GM12878 (cell line): Measurements from ENCODE around the gene THSD4. TPM values are rescaled to one million over a fixed set of nuclear protein-coding genes. Genes with fewer than 3 reads are reported as not detected.

Experiments
- ATAC-seq: fragments of 200-7000 bp; cut with Tn5 transposase; 3 replicates; pipeline ENCODE4 v1.9.1; 2020; ENCODE audit warnings: mild to moderate bottlenecking, moderate library complexity
- BruUV-seq: library from RNA; stranded (reverse); fragments of 400-500 nt; replicated peaks from 2 replicates; lab custom pipeline; 2021; lab: Mats Ljungman, UMichigan
- CTCF ChIA-PET: fragments of 300-600 bp; sonication (Branson Sonifier 250); formaldehyde crosslinking; extraction: SDS; loops from one replicate; lab custom pipeline; 2021; ENCODE audit warnings: inconsistent platforms; lab: Yijun Ruan, JAX
- POLR2A ChIA-PET: fragments of 350-600 bp; formaldehyde crosslinking; extraction: SDS; loops from one replicate; lab custom pipeline; 2021; ENCODE audit warnings: inconsistent platforms; lab: Charles Lee
- RAD21 ChIA-PET: fragments of 300-600 bp; sonication (Branson Sonifier 250); formaldehyde crosslinking; loops from one replicate; lab custom pipeline; 2023; ENCODE audit warnings: antibody characterized with exemption; ENCODE audit not compliant: unreplicated experiment; lab: Charles Lee
- SMC1A ChIA-PET: fragments of 300-600 bp; sonication (Branson Sonifier 250); formaldehyde crosslinking; loops from one replicate; lab custom pipeline; 2023; ENCODE audit not compliant: unreplicated experiment, uncharacterized antibody; lab: Charles Lee
- DNase-seq: peaks from one replicate; pipeline ENCODE4 v3.0.0-alpha.2; 2011; ENCODE audit warnings: low read depth, low spot score
- FAIRE-seq: peaks from 3 replicates; lab custom pipeline; 2011; peaks lifted over from hg19 to GRCh38; lab: Jason Lieb, UNC
- H2AFZ ChIP-seq: 2 replicates; pipeline ENCODE4 v1.6.0; 2011; ENCODE audit warnings: low read depth, low read length, control low read depth; ENCODE audit not compliant: control insufficient read depth
- H3K27ac ChIP-seq: 2 replicates; pipeline ENCODE4 v1.5.1; 2011; ENCODE audit warnings: control low read depth; ENCODE audit not compliant: control insufficient read depth, insufficient read depth
- H3K27me3 ChIP-seq, 2 experiments: replicated peaks in 1 of 2; 2 replicates each; pipeline versions ENCODE4 v1.6.0 to v1.6.1; 2011; ENCODE audit warnings: low read length in 1 of 2; ENCODE audit not compliant: control insufficient read depth in 2 of 2, insufficient read depth in 2 of 2
- H3K36me3 ChIP-seq, 2 experiments: 2 replicates each; pipeline ENCODE4 v1.5.1; 2011; ENCODE audit warnings: low read length in 1 of 2; ENCODE audit not compliant: control insufficient read depth in 2 of 2, insufficient read depth in 2 of 2
- H3K4me1 ChIP-seq: 2 replicates; pipeline ENCODE4 v1.6.1; 2011; ENCODE audit warnings: mild to moderate bottlenecking, low read length, moderate library complexity, mixed read lengths; ENCODE audit not compliant: control insufficient read depth, insufficient read depth
- H3K4me2 ChIP-seq: 2 replicates; pipeline ENCODE4 v1.6.0; 2011; ENCODE audit warnings: control low read depth; ENCODE audit not compliant: control insufficient read depth, insufficient read depth
- H3K4me3 ChIP-seq: fragments of 200-600 bp; sonication (generic); 2 replicates; pipeline ENCODE4 v1.5.1; 2016
- H3K79me2 ChIP-seq: 2 replicates; pipeline ENCODE4 v1.6.0; 2011; ENCODE audit warnings: low read length; ENCODE audit not compliant: control insufficient read depth, insufficient read depth
- H3K9ac ChIP-seq: 2 replicates; pipeline ENCODE4 v1.8.0; 2011; ENCODE audit warnings: low read length, control low read depth, mixed read lengths; ENCODE audit not compliant: control insufficient read depth, insufficient read depth
- H3K9me3 ChIP-seq: replicated peaks from 3 replicates; pipeline ENCODE4 v1.5.1; 2011; ENCODE audit warnings: mild to moderate bottlenecking, low read length; ENCODE audit not compliant: control insufficient read depth, insufficient read depth
- H4K20me1 ChIP-seq: 2 replicates; pipeline ENCODE4 v1.6.0; 2011; ENCODE audit not compliant: control insufficient read depth, insufficient read depth
- EED ChIP-seq: sonication (generic); IDR thresholded peaks from 2 replicates; pipeline ENCODE4 v1.6.1; 2016; ENCODE audit warnings: antibody characterized with exemption, low read depth
- EP300 ChIP-seq, 2 experiments: fragments of 150-350 bp in 1 of 2; IDR thresholded peaks; 2 replicates each; pipeline ENCODE4 v1.6.1; 2011 to 2012; ENCODE audit warnings: low read depth in 2 of 2, low read length in 2 of 2, borderline replicate concordance in 1 of 2, improper control_type of control experiment in 1 of 2, inconsistent platforms in 1 of 2; ENCODE audit not compliant: control insufficient read depth in 1 of 2
- FOXK2 ChIP-seq: fragments of 450-650 bp; IDR thresholded peaks from 2 replicates; pipeline ENCODE4 v1.6.1; 2017; ENCODE audit warnings: mild to moderate bottlenecking, moderate library complexity
- JUNB ChIP-seq: IDR thresholded peaks from 2 replicates; pipeline ENCODE4 v1.6.1; 2016; ENCODE audit warnings: antibody characterized with exemption, mild to moderate bottlenecking
- MEF2B ChIP-seq: fragments of 450-650 bp; IDR thresholded peaks from 2 replicates; pipeline ENCODE4 v1.6.1; 2018; ENCODE audit warnings: mild to moderate bottlenecking, moderate library complexity; ENCODE audit not compliant: partially characterized antibody, poor library complexity, severe bottlenecking
- MYC ChIP-seq: IDR thresholded peaks from 2 replicates; pipeline ENCODE4 v1.6.1; 2011; ENCODE audit warnings: mild to moderate bottlenecking, low read length, moderate library complexity, inconsistent platforms; ENCODE audit not compliant: insufficient read depth, insufficient replicate concordance, insufficient read length, severe bottlenecking
- NBN ChIP-seq: fragments of 450-650 bp; IDR thresholded peaks from 2 replicates; pipeline ENCODE4 v1.6.1; 2016
- PAX8 ChIP-seq: fragments of 450-650 bp; IDR thresholded peaks from 2 replicates; pipeline ENCODE4 v1.6.1; 2017; ENCODE audit warnings: mild to moderate bottlenecking, moderate library complexity
- RUNX3 ChIP-seq: IDR thresholded peaks from 2 replicates; pipeline ENCODE4 v1.6.1; 2012; ENCODE audit warnings: low read length, inconsistent platforms
- SMAD1 ChIP-seq: fragments of 450-650 bp; IDR thresholded peaks from 2 replicates; pipeline ENCODE4 v1.6.1; 2018; ENCODE audit warnings: mild to moderate bottlenecking, low read depth; ENCODE audit not compliant: partially characterized antibody
- YY1 ChIP-seq: IDR thresholded peaks from 2 replicates; pipeline ENCODE4 v1.6.1; 2011; ENCODE audit warnings: low read depth, mild to moderate bottlenecking, low read length
- ZSCAN29 ChIP-seq: fragments of 450-650 bp; IDR thresholded peaks from 2 replicates; pipeline ENCODE4 v1.6.1; 2017; ENCODE audit warnings: mild to moderate bottlenecking, moderate library complexity
- ZZZ3 ChIP-seq: IDR thresholded peaks from 2 replicates; pipeline ENCODE4 v1.6.1; 2011; ENCODE audit warnings: low read depth; ENCODE audit not compliant: control insufficient read depth, insufficient read length
- WGBS: methylation state at CpG from one replicate; pipeline ENCODE4 v1.1.6; 2016; ENCODE audit warnings: low lambda C conversion rate; ENCODE audit not compliant: insufficient replicate concordance, insufficient coverage; ENCODE audit errors: missing lambda C conversion rate; 5-methylcytosine and 5-hydroxymethylcytosine counted together
- in situ Hi-C: fragments of 300-500 bp; cut with MboI; formaldehyde crosslinking; loops from 9 replicates; pipeline ENCODE4 v1.14.3; 2018; ENCODE audit warnings: mixed read lengths
- intact Hi-C: fragments of 100-400 bp; cut with micrococcal nuclease; formaldehyde crosslinking; loops from one replicate; pipeline ENCODE4 v1.14.2; 2022; ENCODE audit not compliant: unreplicated experiment
- polyA plus RNA-seq, 11 experiments: library from polyadenylated mRNA; depleted of rRNA in 4 of 11; unstranded in 6 of 11; stranded (reverse) in 5 of 11; fragments of >200 nt; fragmentation: Nextera tagmentation in 4 of 11; fragmentation: Illumina TruSeq in 1 of 11; extraction: Ambion mirVana in 4 of 11; extraction: Trizol in 1 of 11; gene quantifications; 1 replicate in 1 of 11; 2 replicates in 10 of 11; pipeline versions ENCODE4 v1.2.1 to v1.2.3, GENCODE V29; 2011 to 2016; ENCODE audit warnings: inconsistent platforms in 2 of 11, missing spikeins in 2 of 11, low read depth in 1 of 11
- total RNA-seq, 4 experiments: library from RNA; depleted of rRNA in 3 of 4; stranded (reverse); fragments of >200 nt in 3 of 4; fragmentation: Illumina TruSeq in 1 of 4; extraction: Trizol in 1 of 4; gene quantifications; 2 replicates each; pipeline versions ENCODE4 v1.2.1 to v1.2.3, GENCODE V29; 2013 to 2021
- TF ChIP-seq, protein P1 (sequence below): fragments of 450-650 bp; IDR thresholded peaks from 2 replicates; pipeline ENCODE4 v1.6.1; 2014; ENCODE audit warnings: mild to moderate bottlenecking

Gene THSD4
- total and polyA plus RNA-seq, 10 of the 15 experiments (the other 5 are each of a cell fraction or from before 2014, with no cell fraction given), result 0.04 to 0.13 (median 0.05) TPM; not detected in 7

DNA sequence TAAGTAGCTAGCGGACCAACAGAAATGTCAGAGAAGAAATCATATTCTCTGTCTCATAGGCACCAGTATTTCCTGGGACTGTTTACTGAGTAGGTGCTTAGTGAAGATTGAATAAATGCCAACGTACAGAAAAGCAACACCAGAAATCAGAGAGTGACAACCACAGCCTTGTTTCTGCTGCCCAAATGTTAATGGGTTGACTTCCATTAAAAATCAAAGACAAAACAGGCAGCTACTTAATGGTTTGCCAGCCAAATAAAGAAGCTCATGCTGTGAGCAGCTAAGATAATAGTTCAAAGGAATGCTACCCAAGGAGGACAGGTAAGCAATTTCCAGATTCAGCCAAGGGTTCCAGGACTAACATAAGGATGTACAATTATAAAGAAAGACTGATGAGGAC, 270.7 kb downstream of the THSD4 start:
- H3K27ac ChIP-seq, result no peak overlapping the region
- BruUV-seq, result no TSS peak
- intact Hi-C loops (loop anchor here (5.0 kb wide), 1 partner anchor 56 kb away; no protein-coding TSS in a partner anchor), in situ Hi-C loops (no loop called here)
- ChIA-PET SMC1A (interaction anchor here (2.5 to 2.9 kb wide), 2 partner anchors 55 to 57 kb away, joined by 7 to 16 read pairs; no protein-coding TSS in a partner anchor), POLR2A (no interaction called here), RAD21 (interaction anchor here (1.7 kb wide), 1 partner anchor 54 kb away, joined by 9 read pairs; no protein-coding TSS in a partner anchor), CTCF (interaction anchor here (1.2 to 2.5 kb wide), 3 partner anchors 18 to 59 kb away, joined by 3 to 15 read pairs (median 12); no protein-coding TSS in a partner anchor)
- H3K9ac ChIP-seq, result no peak overlapping the region
- no peaks in the 10 kb centered on the region for H3K4me1 ChIP-seq
- no peaks in the 10 kb centered on the region; a peak in 1 of 4 replicates for H3K27me3 ChIP-seq
- H3K4me2 ChIP-seq, result no peak overlapping the region
- 50% methylated on average over 2 of the region's 2 CpGs for WGBS
- no peaks in the 10 kb centered on the region; the same call in 2 of the 3 replicates for H3K9me3 ChIP-seq
- TF ChIP-seq MYC (no peak), PAX8 (no peak), ZSCAN29 (no peak), YY1 (no peak), EP300 (IDR thresholded peaks at IDR 0.05; ENCODE audit: borderline replicate concordance in 1 of 2, control insufficient read depth in 1 of 2, low read depth in 2 of 2, low read length in 2 of 2) (no peak), EED (no peak), NBN (no peak), MEF2B (no peak), SMAD1 (no peak), RUNX3 (no peak), ZZZ3 (no peak), FOXK2 (no peak), JUNB (no peak)
- TF ChIP-seq, protein P1, sequence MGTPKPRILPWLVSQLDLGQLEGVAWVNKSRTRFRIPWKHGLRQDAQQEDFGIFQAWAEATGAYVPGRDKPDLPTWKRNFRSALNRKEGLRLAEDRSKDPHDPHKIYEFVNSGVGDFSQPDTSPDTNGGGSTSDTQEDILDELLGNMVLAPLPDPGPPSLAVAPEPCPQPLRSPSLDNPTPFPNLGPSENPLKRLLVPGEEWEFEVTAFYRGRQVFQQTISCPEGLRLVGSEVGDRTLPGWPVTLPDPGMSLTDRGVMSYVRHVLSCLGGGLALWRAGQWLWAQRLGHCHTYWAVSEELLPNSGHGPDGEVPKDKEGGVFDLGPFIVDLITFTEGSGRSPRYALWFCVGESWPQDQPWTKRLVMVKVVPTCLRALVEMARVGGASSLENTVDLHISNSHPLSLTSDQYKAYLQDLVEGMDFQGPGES, result no peak
- no peak overlapping the region for H3K4me3 ChIP-seq
- no peak for FAIRE-seq
- no peaks in the 10 kb centered on the region for H3K79me2 ChIP-seq
- H4K20me1 ChIP-seq, result no peaks in the 10 kb centered on the region
- no peak for DNase-seq
- ATAC-seq, result no peak
- no peak overlapping the region for H2AFZ ChIP-seq
- no peaks in the 10 kb centered on the region for H3K36me3 ChIP-seq
